Right lobe of liver (tissue), 4 donors: ENCODE results near the gene CCNG2.

ENCODE experiments used
- POLR2A ChIP-seq: fragments of 450-650 bp; IDR thresholded peaks from one replicate; pipeline ENCODE4 v1.6.1; 2017; ENCODE audit warnings: antibody characterized with exemption, mild to moderate bottlenecking
- TF ChIP-seq, protein P1 (sequence below), 4 donors: fragments of 200-600 bp in 3 of 4; fragments of 450-650 bp in 1 of 4; IDR thresholded peaks; one replicate each; pipeline versions ENCODE4 v1.5.1 to v1.8.0; 2016 to 2022; ENCODE audit warnings: antibody characterized with exemption in 4 of 4, mild to moderate bottlenecking in 2 of 4
- donor health status: DM: no; HTN: no; CAD: no.
- donor health status: DM: no; HTN: no; CAD: no.
- donor health status: DM: no; HTN: yes; CAD: no.

DNA sequence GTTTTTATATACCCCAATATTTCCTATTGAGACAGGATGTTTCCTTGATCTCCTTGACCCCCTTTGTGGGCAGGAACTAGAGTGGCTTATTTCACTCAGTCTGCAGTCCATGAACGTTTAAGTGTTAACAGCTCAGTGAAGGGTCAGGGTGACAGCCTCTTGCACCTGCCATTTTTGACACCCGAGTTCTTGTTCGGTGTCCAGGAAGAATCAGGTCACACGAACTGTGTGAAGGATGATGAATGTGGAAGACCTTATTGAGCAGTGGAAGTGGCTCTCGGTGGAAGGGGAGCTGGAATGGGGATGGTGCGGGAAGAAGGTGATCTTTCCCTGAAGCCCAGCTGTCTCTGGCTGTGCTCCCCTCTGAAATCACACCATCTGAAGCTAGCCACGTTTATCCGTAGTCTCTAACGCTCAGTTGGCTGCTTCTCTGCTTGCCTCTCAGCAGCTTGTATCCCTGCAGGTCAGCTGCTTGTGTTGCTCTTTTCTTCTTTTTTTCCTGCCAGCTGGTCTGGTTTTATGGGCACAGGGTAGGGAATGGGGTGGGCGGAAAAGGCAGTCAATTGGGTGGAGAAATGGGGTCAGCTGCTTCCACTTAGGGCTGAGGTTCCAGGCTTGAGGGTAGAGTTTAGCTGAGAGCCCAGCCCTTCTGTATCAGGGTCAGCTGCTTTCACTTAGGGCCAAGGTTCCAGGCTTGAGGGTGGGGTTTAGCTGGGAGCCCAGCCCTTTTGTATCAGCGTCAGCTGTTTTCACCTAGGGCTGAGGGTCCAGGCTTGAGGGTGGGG is 29.0 kb upstream of the CCNG2 start:
- TF ChIP-seq, protein P1, sequence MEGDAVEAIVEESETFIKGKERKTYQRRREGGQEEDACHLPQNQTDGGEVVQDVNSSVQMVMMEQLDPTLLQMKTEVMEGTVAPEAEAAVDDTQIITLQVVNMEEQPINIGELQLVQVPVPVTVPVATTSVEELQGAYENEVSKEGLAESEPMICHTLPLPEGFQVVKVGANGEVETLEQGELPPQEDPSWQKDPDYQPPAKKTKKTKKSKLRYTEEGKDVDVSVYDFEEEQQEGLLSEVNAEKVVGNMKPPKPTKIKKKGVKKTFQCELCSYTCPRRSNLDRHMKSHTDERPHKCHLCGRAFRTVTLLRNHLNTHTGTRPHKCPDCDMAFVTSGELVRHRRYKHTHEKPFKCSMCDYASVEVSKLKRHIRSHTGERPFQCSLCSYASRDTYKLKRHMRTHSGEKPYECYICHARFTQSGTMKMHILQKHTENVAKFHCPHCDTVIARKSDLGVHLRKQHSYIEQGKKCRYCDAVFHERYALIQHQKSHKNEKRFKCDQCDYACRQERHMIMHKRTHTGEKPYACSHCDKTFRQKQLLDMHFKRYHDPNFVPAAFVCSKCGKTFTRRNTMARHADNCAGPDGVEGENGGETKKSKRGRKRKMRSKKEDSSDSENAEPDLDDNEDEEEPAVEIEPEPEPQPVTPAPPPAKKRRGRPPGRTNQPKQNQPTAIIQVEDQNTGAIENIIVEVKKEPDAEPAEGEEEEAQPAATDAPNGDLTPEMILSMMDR (IDR thresholded peaks at IDR 0.05) = no peak
- no peak for TF ChIP-seq POLR2A
